Measurements from ENCODE around the gene SNRNP200. TPM values are rescaled to one million over a fixed set of nuclear protein-coding genes. Genes with fewer than 3 reads are reported as not detected.

SNRNP200 gene
- total RNA-seq, 2 experiments from 2014 or later, result 194 to 201 TPM

- Mint-ChIP-seq H3K36me3 (peaks cover 6% of the 10 kb centered on the region), H3K27me3 (no peaks in the 10 kb centered on the region), H3K4me3 (no peak overlapping the region), H3K9me3 (no peaks in the 10 kb centered on the region), H3K4me1 (peaks cover 23% of the 10 kb centered on the region), H3K27ac (no peak overlapping the region)
- POLR2A ChIA-PET, result interaction anchor here (4.8 kb wide), 1 partner anchor 30 kb away, joined by 42 read pairs; the partner anchor contains the start of gene STARD7
- DNase-seq, result no peak
- ATAC-seq (ENCODE audit: low read depth), result no peak
These were observed 66.3 kb downstream of the SNRNP200 start for GRCh38 chr2:96239091-96239490.

- no peak overlapping the region for H3K4me3 Mint-ChIP-seq
- H3K9me3 Mint-ChIP-seq, result no peaks in the 10 kb centered on the region
These were observed 67.1 kb downstream of the SNRNP200 start for GRCh38 chr2:96238266-96238665.

GRCh38 chr2:96236882-96237281 is 68.5 kb downstream of the SNRNP200 start:
- POLR2A ChIA-PET, result interaction anchor here (0.5 kb wide), 1 partner anchor 26 kb away, joined by 3 read pairs; no protein-coding TSS in a partner anchor
- Mint-ChIP-seq H3K36me3 (peaks cover 1% of the 10 kb centered on the region), H3K4me3 (no peak overlapping the region), H3K9me3 (no peaks in the 10 kb centered on the region), H3K4me1 (peaks cover 13% of the 10 kb centered on the region), H3K27me3 (no peaks in the 10 kb centered on the region), H3K27ac (peak overlapping the region; percentile 8)
- ATAC-seq (ENCODE audit: low read depth) (no peak), DNase-seq (no peak)

More at GRCh38 chr2:96238266-96238665, 67.1 kb downstream of the SNRNP200 start:
- H3K36me3 Mint-ChIP-seq, result peaks cover 6% of the 10 kb centered on the region
- no peak overlapping the region for H3K27ac Mint-ChIP-seq
- ATAC-seq (ENCODE audit: low read depth), result no peak
- no peak for DNase-seq
- no peaks in the 10 kb centered on the region for H3K27me3 Mint-ChIP-seq
- POLR2A ChIA-PET, result interaction anchor here (4.8 kb wide), 1 partner anchor 29 kb away, joined by 42 read pairs; the partner anchor contains the start of gene STARD7
- peaks cover 22% of the 10 kb centered on the region for H3K4me1 Mint-ChIP-seq

GRCh38 chr2:96233880-96234316 is 71.4 kb downstream of the SNRNP200 start:
- Mint-ChIP-seq H3K9me3 (no peaks in the 10 kb centered on the region), H3K27me3 (no peaks in the 10 kb centered on the region)
- POLR2A ChIA-PET, result interaction anchor here (2.2 to 2.3 kb wide), 2 partner anchors 8 to 26 kb away, joined by 7 to 9 read pairs; partner anchors contain the start of gene STARD7

GRCh38 chr2:96233436-96233835 is 71.9 kb downstream of the SNRNP200 start:
- Mint-ChIP-seq H3K4me1 (no peaks in the 10 kb centered on the region), H3K27ac (no peak overlapping the region), H3K4me3 (no peak overlapping the region), H3K36me3 (no peaks in the 10 kb centered on the region), H3K27me3 (no peaks in the 10 kb centered on the region), H3K9me3 (no peaks in the 10 kb centered on the region)
- POLR2A ChIA-PET, result interaction anchor here (2.2 to 2.3 kb wide), 2 partner anchors 9 to 25 kb away, joined by 7 to 9 read pairs; partner anchors contain the start of gene STARD7
- no peak for DNase-seq
- ATAC-seq (ENCODE audit: low read depth), result no peak

More at GRCh38 chr2:96233880-96234316, 71.4 kb downstream of the SNRNP200 start:
- DNase-seq (no peak), ATAC-seq (ENCODE audit: low read depth) (no peak)
- Mint-ChIP-seq H3K4me1 (no peaks in the 10 kb centered on the region), H3K36me3 (no peaks in the 10 kb centered on the region), H3K27ac (no peak overlapping the region), H3K4me3 (no peak overlapping the region)

GRCh38 chr2:96231316-96231715 is 74.0 kb downstream of the SNRNP200 start:
- no peak overlapping the region for H3K27ac Mint-ChIP-seq
- H3K4me3 Mint-ChIP-seq, result no peak overlapping the region
- DNase-seq (no peak), ATAC-seq (ENCODE audit: low read depth) (no peak)
- H3K27me3 Mint-ChIP-seq, result no peaks in the 10 kb centered on the region
- POLR2A ChIA-PET, result interaction anchor here (1.8 kb wide), 1 partner anchor 23 kb away, joined by 4 read pairs; the partner anchor contains the start of gene STARD7
- H3K36me3 Mint-ChIP-seq, result no peaks in the 10 kb centered on the region
- no peaks in the 10 kb centered on the region for H3K9me3 Mint-ChIP-seq
- no peaks in the 10 kb centered on the region for H3K4me1 Mint-ChIP-seq

GRCh38 chr2:96225016-96225533 is 80.3 kb downstream of the SNRNP200 start:
- peaks cover 3% of the 10 kb centered on the region for H3K36me3 Mint-ChIP-seq
- no peak for ATAC-seq (ENCODE audit: low read depth)
- peak overlapping the region; percentile 6 for H3K27ac Mint-ChIP-seq
- DNase-seq, result no peak
- H3K4me3 Mint-ChIP-seq, result no peak overlapping the region
- H3K27me3 Mint-ChIP-seq, result no peaks in the 10 kb centered on the region
- POLR2A ChIA-PET, result no interaction called here
- H3K9me3 Mint-ChIP-seq, result no peaks in the 10 kb centered on the region
- peaks cover 12% of the 10 kb centered on the region for H3K4me1 Mint-ChIP-seq

Other genes starting within 250 kb of the SNRNP200 start
- under 1 TPM; 0.17 to 0.26 TPM for gene ADRA2B, start 189.0 kb downstream of the SNRNP200 start, total RNA-seq
- 10 to 100 TPM; 12.2 to 14.7 TPM for gene ASTL, start 167.0 kb downstream of the SNRNP200 start, total RNA-seq
- gene DUSP2, start 160.1 kb downstream of the SNRNP200 start, total RNA-seq, result 10 to 100 TPM; 47.7 to 50.2 TPM
- gene STARD7, start 96.7 kb downstream of the SNRNP200 start, total RNA-seq, result 100 to 1,000 TPM; 105 to 114 TPM
- gene TMEM127, start 39.5 kb downstream of the SNRNP200 start, total RNA-seq, result 10 to 100 TPM; 33.4 to 39.1 TPM
- gene CIAO1, start 39.3 kb downstream of the SNRNP200 start, total RNA-seq, result 10 to 100 TPM; 66.2 to 68.2 TPM
- 10 to 100 TPM; 32.8 to 35.9 TPM for gene ITPRIPL1, start 19.8 kb upstream of the SNRNP200 start, total RNA-seq
- 10 to 100 TPM; 60.3 to 64.8 TPM for gene NCAPH, start 30.2 kb upstream of the SNRNP200 start, total RNA-seq
- gene NEURL3, start 199.8 kb upstream of the SNRNP200 start, total RNA-seq, result under 1 TPM in 1 of 2 experiments, not detected in 1; 0.17 TPM
- 10 to 100 TPM; 62.1 to 62.8 TPM for gene ARID5A, start 231.2 kb upstream of the SNRNP200 start, total RNA-seq

Data from activated naive CD8-positive, alpha-beta T cell treated with anti-CD3 and anti-CD28 coated beads, Interleukin-2, amount 10 ng/mL, durations not matched to agents 7 days and 5 days (primary cell).